Uterus (tissue), 4 donors: ENCODE results near the gene SLC48A1. TPM values are rescaled to one million over a fixed set of nuclear protein-coding genes. Genes with fewer than 3 reads are reported as not detected.

Experiments
- DNase-seq, 2 donors: peaks; one replicate each; pipeline ENCODE4 v3.0.0-alpha.2; 2019 to 2020
- H3K27ac ChIP-seq, 2 donors: fragments of 200-600 bp; sonication (generic); 1 replicate in 1 of 2; 2 replicates in 1 of 2; pipeline ENCODE4 v1.5.1; 2016 to 2018
- H3K27me3 ChIP-seq, 2 donors: fragments of 200-600 bp; sonication (generic); one replicate each; pipeline ENCODE4 v1.5.1; 2018 to 2019; ENCODE audit warnings: control low read depth in 1 of 2
- H3K36me3 ChIP-seq, 2 donors: fragments of 200-600 bp; sonication (generic); one replicate each; pipeline ENCODE4 v1.5.1; 2019; ENCODE audit warnings: control low read depth in 1 of 2
- H3K4me1 ChIP-seq, 2 donors: fragments of 200-600 bp; sonication (generic); one replicate each; pipeline ENCODE4 v1.5.1; 2018 to 2019; ENCODE audit warnings: control low read depth in 1 of 2
- H3K4me3 ChIP-seq, 2 donors: fragments of 200-600 bp; sonication (generic); 1 replicate in 1 of 2; 2 replicates in 1 of 2; pipeline ENCODE4 v1.5.1; 2018 to 2019; ENCODE audit warnings: mild to moderate bottlenecking in 1 of 2
- H3K9me3 ChIP-seq, 2 donors: fragments of 200-600 bp; sonication (generic); one replicate each; pipeline ENCODE4 v1.5.1; 2019; ENCODE audit warnings: control low read depth in 1 of 2
- CTCF ChIP-seq, 4 experiments: fragments of 200-600 bp in 2 of 4; fragments of 450-650 bp in 2 of 4; sonication (generic) in 2 of 4; IDR thresholded peaks; one replicate each; pipeline ENCODE4 v1.5.1; 2016 to 2019; ENCODE audit warnings: antibody characterized with exemption in 4 of 4, mild to moderate bottlenecking in 2 of 4, moderate library complexity in 1 of 4
- POLR2A ChIP-seq, 2 donors: fragments of 450-650 bp; IDR thresholded peaks; one replicate each; pipeline ENCODE4 v1.6.1; 2016; ENCODE audit warnings: antibody characterized with exemption in 2 of 2, mild to moderate bottlenecking in 1 of 2, moderate library complexity in 1 of 2
- intact Hi-C: fragments of 100-400 bp; cut with DNase I; formaldehyde crosslinking; loops from one replicate; pipeline ENCODE4 v1.15.1; 2023; ENCODE audit warnings: low total_unique reads
- total RNA-seq, 4 donors: library from RNA; depleted of rRNA in 3 of 4; stranded (reverse); fragments of >200 nt in 3 of 4; gene quantifications; one replicate each; pipeline versions ENCODE4 v1.1.0 to v1.2.4, GENCODE V29; 2014 to 2023
- donor health status: DM: yes; HTN: yes; CAD: no.

SLC48A1 gene
- total RNA-seq, 4 donors from 2014 or later: 1.3 to 50.5 (median 15.4) TPM

- Histone ChIP-seq H3K4me3 (no peak overlapping the region), H3K36me3 (no peaks in the 10 kb centered on the region), H3K27ac (peak overlapping the region; percentile 79 to 84), H3K27me3 (no peaks in the 10 kb centered on the region), H3K4me1 (peaks cover 9 to 30% of the 10 kb centered on the region in 2 donors), H3K9me3 (no peaks in the 10 kb centered on the region)
- no peak for DNase-seq
- intact Hi-C loops: no loop called here
- TF ChIP-seq POLR2A (IDR thresholded peaks at IDR 0.05) (no peak), CTCF (IDR thresholded peaks at IDR 0.05) (no peak)
These were observed 36.8 kb upstream of the SLC48A1 start for GRCh38 chr12:47736216-47736615.

GRCh38 chr12:47736877-47737676 is 36.0 kb upstream of the SLC48A1 start:
- peak overlapping the region in 1 of 2 donors; percentile 8 for H3K4me3 ChIP-seq
- peak; percentile 85 to 89 for DNase-seq
- H3K36me3 ChIP-seq: no peaks in the 10 kb centered on the region
- intact Hi-C loops: no loop called here
- H3K9me3 ChIP-seq: no peaks in the 10 kb centered on the region
- peaks cover 9 to 30% of the 10 kb centered on the region in 2 donors for H3K4me1 ChIP-seq
- TF ChIP-seq POLR2A (IDR thresholded peaks at IDR 0.05): no peak
- TF ChIP-seq CTCF (IDR thresholded peaks at IDR 0.05): no peak
- H3K27ac ChIP-seq: peak overlapping the region; percentile 79 to 84
- H3K27me3 ChIP-seq: no peaks in the 10 kb centered on the region

GRCh38 chr12:47737936-47738594 is 35.0 kb upstream of the SLC48A1 start:
- no peak overlapping the region for H3K4me3 ChIP-seq

GRCh38 chr12:47739297-47739696 is 33.7 kb upstream of the SLC48A1 start:
- Histone ChIP-seq H3K27me3 (no peaks in the 10 kb centered on the region), H3K4me3 (no peak overlapping the region), H3K4me1 (peaks cover 9 to 30% of the 10 kb centered on the region in 2 donors), H3K36me3 (no peaks in the 10 kb centered on the region), H3K9me3 (no peaks in the 10 kb centered on the region), H3K27ac (peak overlapping the region; percentile 17 to 79)
- intact Hi-C loops: no loop called here
- TF ChIP-seq POLR2A (IDR thresholded peaks at IDR 0.05): no peak
- no peak for DNase-seq

More at GRCh38 chr12:47737936-47738594, 35.0 kb upstream of the SLC48A1 start:
- H3K9me3 ChIP-seq: no peaks in the 10 kb centered on the region
- intact Hi-C loops: no loop called here
- H3K4me1 ChIP-seq: peaks cover 9 to 30% of the 10 kb centered on the region in 2 donors
- peak in 1 of 2 donors; percentile 36 for DNase-seq
- no peaks in the 10 kb centered on the region for H3K36me3 ChIP-seq
- TF ChIP-seq POLR2A (IDR thresholded peaks at IDR 0.05) (no peak), CTCF (IDR thresholded peaks at IDR 0.05) (no peak)
- H3K27ac ChIP-seq: peak overlapping the region; percentile 79 to 84
- no peaks in the 10 kb centered on the region for H3K27me3 ChIP-seq

GRCh38 chr12:47739979-47740378 is 33.1 kb upstream of the SLC48A1 start:
- H3K27ac ChIP-seq: peak overlapping the region; percentile 18 to 27
- no peaks in the 10 kb centered on the region for H3K36me3 ChIP-seq
- no peaks in the 10 kb centered on the region for H3K27me3 ChIP-seq
- TF ChIP-seq POLR2A (IDR thresholded peaks at IDR 0.05) (no peak), CTCF (IDR thresholded peaks at IDR 0.05) (no peak)
- H3K4me3 ChIP-seq: no peak overlapping the region
- peaks cover 9 to 26% of the 10 kb centered on the region in 2 donors for H3K4me1 ChIP-seq
- no peak for DNase-seq
- H3K9me3 ChIP-seq: no peaks in the 10 kb centered on the region
- intact Hi-C loops: loop anchor here (10.0 kb wide), 1 partner anchor 95 kb away; no protein-coding TSS in a partner anchor
